ENCODE results near the gene SRRM4.
"Not testable (repeated sequence)": the region's sequence is repeated elsewhere in the genome, so short reads cannot be mapped to it uniquely, and the experiment has no call there.

Gene SRRM4

GRCh38 chr12:119096429-119097202, 115.3 kb downstream of the SRRM4 start:
- H3K4me3 ChIP-seq (ENCODE audit: low read length) = no peak overlapping the region
- no peak for TF ChIP-seq CTCF (conservative IDR thresholded peaks at IDR 0.05; ENCODE audit: low read length)
- DNase-seq (ENCODE audit: low read depth) = no peak

DNA sequence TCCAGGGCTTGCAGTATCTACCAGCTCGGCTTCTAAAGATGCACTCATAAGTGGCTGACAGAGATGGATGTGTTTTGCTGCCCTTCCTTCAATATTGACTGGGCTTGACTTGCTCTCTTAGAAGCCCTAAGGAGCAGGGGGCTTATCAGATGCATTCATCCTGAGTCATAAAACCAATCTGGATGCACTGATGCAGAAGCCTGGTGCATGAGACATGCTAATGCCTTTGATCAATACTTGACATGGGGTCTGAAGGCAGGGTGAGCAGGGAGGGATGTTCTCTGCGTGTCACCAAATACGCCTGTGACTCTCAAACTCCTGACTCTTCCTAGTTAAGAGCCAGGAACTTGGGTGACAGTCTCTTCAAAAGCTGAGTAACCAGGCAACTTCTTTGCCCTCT, 119.6 kb downstream of the SRRM4 start:
- no peak for DNase-seq (ENCODE audit: low read depth)
- TF ChIP-seq CTCF (conservative IDR thresholded peaks at IDR 0.05; ENCODE audit: low read length) = no peak
- H3K4me3 ChIP-seq (ENCODE audit: low read length) = no peak overlapping the region

GRCh38 chr12:119102274-119102673, 120.9 kb downstream of the SRRM4 start:
- DNase-seq (ENCODE audit: low read depth) = no peak
- H3K4me3 ChIP-seq (ENCODE audit: low read length) = no peak overlapping the region
- TF ChIP-seq CTCF (conservative IDR thresholded peaks at IDR 0.05; ENCODE audit: low read length) = no peak

- no peak for DNase-seq (ENCODE audit: low read depth)
- no peak for TF ChIP-seq CTCF (conservative IDR thresholded peaks at IDR 0.05; ENCODE audit: low read length)
- H3K4me3 ChIP-seq (ENCODE audit: low read length) = no peak overlapping the region
Observed at GRCh38 chr12:119102714-119103113, 121.4 kb downstream of the SRRM4 start.

- H3K4me3 ChIP-seq (ENCODE audit: low read length); DNase-seq (ENCODE audit: low read depth): not testable (repeated sequence)
Observed at GRCh38 chr12:119104969-119105368, 123.6 kb downstream of the SRRM4 start.

DNA sequence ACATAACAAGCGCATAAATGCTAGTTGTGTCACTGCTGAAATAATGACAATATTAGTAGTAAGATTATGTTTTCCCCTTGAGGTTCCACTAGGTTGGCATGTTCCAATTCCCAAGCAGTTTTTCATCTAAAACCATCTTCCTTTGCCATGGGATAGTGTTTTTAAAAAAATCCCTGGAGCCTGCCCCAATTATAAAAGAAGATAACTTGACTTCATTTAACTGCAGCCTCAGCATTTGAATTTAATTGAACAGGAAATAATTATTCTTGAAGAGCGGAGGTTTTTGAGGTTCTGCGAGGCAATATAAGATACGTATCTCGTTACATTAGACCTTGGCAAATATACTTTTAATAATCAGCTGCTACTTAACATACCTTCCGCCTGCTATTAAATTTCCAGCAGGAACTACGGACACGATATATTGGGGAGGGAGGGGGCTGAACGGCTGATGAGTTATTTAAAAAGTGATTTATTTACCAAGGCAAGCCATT, 132.2 kb downstream of the SRRM4 start:
- no peak for TF ChIP-seq CTCF (conservative IDR thresholded peaks at IDR 0.05; ENCODE audit: low read length)
- no peak overlapping the region for H3K4me3 ChIP-seq (ENCODE audit: low read length)
- DNase-seq (ENCODE audit: low read depth) = no peak

DNA sequence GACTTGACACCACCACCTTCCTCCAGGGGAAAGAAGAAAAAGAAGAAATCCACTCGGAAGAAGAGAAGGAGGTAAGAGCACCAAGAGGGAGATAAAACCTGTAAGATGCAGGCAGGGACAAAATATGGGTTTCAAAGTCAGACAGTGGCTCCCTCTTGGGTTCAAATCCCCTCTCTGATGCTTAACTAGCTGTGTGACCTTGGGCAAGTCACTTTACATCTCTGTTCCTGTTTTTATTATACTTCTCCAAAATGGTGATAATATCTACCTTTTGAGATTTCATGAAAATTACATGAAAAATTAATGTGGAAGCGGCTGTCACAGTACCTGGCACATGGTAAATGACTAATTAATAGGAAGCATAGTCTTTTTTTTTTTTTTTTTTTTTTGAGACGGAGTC, 133.0 kb downstream of the SRRM4 start:
- DNase-seq (ENCODE audit: low read depth) = no peak
- H3K4me3 ChIP-seq (ENCODE audit: low read length) = no peak overlapping the region
- TF ChIP-seq CTCF (conservative IDR thresholded peaks at IDR 0.05; ENCODE audit: low read length) = no peak

Data from AG10803 (cell line).